Astrocyte (in vitro differentiated cells and primary cell): ENCODE results near the gene DERA. TPM values are rescaled to one million over a fixed set of nuclear protein-coding genes. Genes with fewer than 3 reads are reported as not detected.
"Not testable (repeated sequence)": the region's sequence is repeated elsewhere in the genome, so short reads cannot be mapped to it uniquely, and the experiment has no call there.

ENCODE experiments used
- DNase-seq: peaks from one replicate; pipeline ENCODE4 v3.0.0-alpha.2; 2010; ENCODE audit warnings: low read depth
- FAIRE-seq: peaks from 2 replicates; lab custom pipeline; 2011; peaks lifted over from hg19 to GRCh38; lab: Jason Lieb, UNC
- H2AFZ ChIP-seq: 2 replicates; pipeline ENCODE4 v1.6.0; 2012; ENCODE audit warnings: low read depth, low read length, inconsistent platforms
- H3K27ac ChIP-seq: 2 replicates; pipeline ENCODE4 v1.5.1; 2011; ENCODE audit warnings: low read depth, low read length, inconsistent platforms
- H3K27me3 ChIP-seq: 2 replicates; pipeline ENCODE4 v1.6.0; 2011; ENCODE audit warnings: low read length, inconsistent platforms; ENCODE audit not compliant: insufficient read depth
- H3K36me3 ChIP-seq: 2 replicates; pipeline ENCODE4 v1.5.1; 2011; ENCODE audit warnings: low read length, inconsistent platforms; ENCODE audit not compliant: insufficient read depth
- H3K4me1 ChIP-seq: 2 replicates; pipeline ENCODE4 v1.5.1; 2011; ENCODE audit warnings: low read length, inconsistent platforms; ENCODE audit not compliant: insufficient read depth
- H3K4me2 ChIP-seq: 2 replicates; pipeline ENCODE4 v1.6.0; 2012; ENCODE audit warnings: low read length, inconsistent platforms
- H3K4me3 ChIP-seq: 2 replicates; pipeline ENCODE4 v1.5.1; 2011; ENCODE audit warnings: low read depth, mild to moderate bottlenecking, low read length, inconsistent platforms; ENCODE audit not compliant: insufficient read depth
- H3K79me2 ChIP-seq: 2 replicates; pipeline ENCODE4 v1.6.0; 2012; ENCODE audit warnings: mild to moderate bottlenecking, low read length, inconsistent platforms; ENCODE audit not compliant: insufficient read depth
- H3K9ac ChIP-seq: 2 replicates; pipeline ENCODE4 v1.6.0; 2012; ENCODE audit warnings: mild to moderate bottlenecking, low read length, inconsistent platforms
- H3K9me3 ChIP-seq: 2 replicates; pipeline ENCODE4 v1.5.1; 2012; ENCODE audit warnings: low read depth, mild to moderate bottlenecking, low read length, inconsistent platforms; ENCODE audit not compliant: insufficient read depth
- H4K20me1 ChIP-seq: 2 replicates; pipeline ENCODE4 v1.6.0; 2012; ENCODE audit warnings: low read length, inconsistent platforms; ENCODE audit not compliant: insufficient read depth
- H3K27ac Mint-ChIP-seq: one replicate; pipeline ENCODE4 v1.8.0; 2021; ENCODE audit warnings: mild to moderate bottlenecking, mixed read lengths; ENCODE audit not compliant: unreplicated experiment
- H3K27me3 Mint-ChIP-seq: one replicate; pipeline ENCODE4 v1.8.0; 2021; ENCODE audit warnings: low read depth, mixed read lengths; ENCODE audit not compliant: unreplicated experiment
- H3K36me3 Mint-ChIP-seq: one replicate; pipeline ENCODE4 v1.8.0; 2021; ENCODE audit warnings: low read depth, mixed read lengths; ENCODE audit not compliant: unreplicated experiment
- H3K4me1 Mint-ChIP-seq: one replicate; pipeline ENCODE4 v1.8.0; 2021; ENCODE audit warnings: low read depth, mixed read lengths; ENCODE audit not compliant: unreplicated experiment
- H3K4me3 Mint-ChIP-seq: one replicate; pipeline ENCODE4 v1.8.0; 2021; ENCODE audit warnings: mild to moderate bottlenecking, moderate library complexity, mixed read lengths; ENCODE audit not compliant: unreplicated experiment
- H3K9me3 Mint-ChIP-seq: one replicate; pipeline ENCODE4 v1.8.0; 2021; ENCODE audit warnings: mild to moderate bottlenecking, mixed read lengths; ENCODE audit not compliant: unreplicated experiment
- EZH2 ChIP-seq: IDR thresholded peaks from 2 replicates; pipeline ENCODE4 v1.6.1; 2012; ENCODE audit warnings: mild to moderate bottlenecking, low read length, inconsistent platforms; ENCODE audit not compliant: insufficient read depth
- total RNA-seq: library from RNA; stranded (reverse); gene quantifications from 2 replicates; pipeline ENCODE4 v1.2.1, GENCODE V29; 2021
- TF ChIP-seq, protein P1 (sequence below): IDR thresholded peaks from 2 replicates; pipeline ENCODE4 v1.5.1; 2011; ENCODE audit warnings: low read depth, mild to moderate bottlenecking, inconsistent platforms, low read length, moderate library complexity; ENCODE audit not compliant: insufficient read depth

DERA gene
- total RNA-seq, 1 donor from 2014 or later, result 40.1 TPM

DNA sequence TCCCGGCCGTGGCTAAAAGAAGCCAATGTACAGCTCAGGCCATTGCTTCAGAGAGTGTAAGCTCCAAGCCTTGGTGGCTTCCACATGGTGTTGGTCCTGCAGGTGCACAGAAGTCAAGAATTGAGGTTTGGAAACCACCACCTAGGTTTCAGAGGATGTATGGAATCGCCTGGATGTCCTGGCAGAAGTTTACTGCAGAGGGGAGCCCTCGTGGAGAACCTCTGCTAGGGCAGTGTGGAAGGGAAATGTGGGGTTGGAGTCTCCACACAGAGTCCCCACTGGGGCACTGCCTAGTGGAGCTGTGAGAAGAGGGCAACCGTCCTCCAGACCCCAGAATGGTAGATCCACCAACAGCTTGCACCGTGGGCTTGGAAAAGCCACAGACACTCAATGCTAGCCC, 103.3 kb downstream of the DERA start:
- not testable (repeated sequence) for H3K4me1 ChIP-seq, H3K4me3 Mint-ChIP-seq, H4K20me1 ChIP-seq, H3K27ac Mint-ChIP-seq, H3K27me3 Mint-ChIP-seq, FAIRE-seq, H2AFZ ChIP-seq, H3K4me1 Mint-ChIP-seq, H3K9ac ChIP-seq, H3K27ac ChIP-seq, H3K79me2 ChIP-seq, H3K27me3 ChIP-seq, H3K9me3 ChIP-seq, DNase-seq, H3K4me3 ChIP-seq, H3K36me3 ChIP-seq, H3K4me2 ChIP-seq
- Mint-ChIP-seq H3K9me3 (peaks cover 12% of the 10 kb centered on the region), H3K36me3 (peaks cover 24% of the 10 kb centered on the region)

DNA sequence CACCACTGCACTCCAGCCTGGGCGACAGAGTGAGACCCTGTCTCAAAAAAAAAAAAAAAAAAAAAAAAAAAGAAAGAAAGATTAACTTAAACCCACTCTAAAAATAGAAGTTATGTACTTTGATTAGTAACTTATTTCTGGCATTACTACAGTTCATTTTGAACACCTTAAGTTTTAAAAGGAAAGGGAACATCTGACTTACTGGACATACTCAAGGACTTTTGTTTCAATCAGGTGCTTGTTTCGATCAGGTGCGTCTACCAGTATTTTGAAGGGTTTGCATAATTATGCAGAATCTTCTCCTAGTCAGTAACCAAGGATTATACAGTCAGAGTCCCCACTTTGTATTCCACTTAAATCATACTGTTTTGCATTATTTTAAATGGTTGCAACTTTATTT, 105.6 kb downstream of the DERA start:
- H3K36me3 Mint-ChIP-seq, result peaks cover 42% of the 10 kb centered on the region
- H3K4me3 Mint-ChIP-seq, result no peak overlapping the region
- no peak for TF ChIP-seq EZH2
- TF ChIP-seq, protein P1, sequence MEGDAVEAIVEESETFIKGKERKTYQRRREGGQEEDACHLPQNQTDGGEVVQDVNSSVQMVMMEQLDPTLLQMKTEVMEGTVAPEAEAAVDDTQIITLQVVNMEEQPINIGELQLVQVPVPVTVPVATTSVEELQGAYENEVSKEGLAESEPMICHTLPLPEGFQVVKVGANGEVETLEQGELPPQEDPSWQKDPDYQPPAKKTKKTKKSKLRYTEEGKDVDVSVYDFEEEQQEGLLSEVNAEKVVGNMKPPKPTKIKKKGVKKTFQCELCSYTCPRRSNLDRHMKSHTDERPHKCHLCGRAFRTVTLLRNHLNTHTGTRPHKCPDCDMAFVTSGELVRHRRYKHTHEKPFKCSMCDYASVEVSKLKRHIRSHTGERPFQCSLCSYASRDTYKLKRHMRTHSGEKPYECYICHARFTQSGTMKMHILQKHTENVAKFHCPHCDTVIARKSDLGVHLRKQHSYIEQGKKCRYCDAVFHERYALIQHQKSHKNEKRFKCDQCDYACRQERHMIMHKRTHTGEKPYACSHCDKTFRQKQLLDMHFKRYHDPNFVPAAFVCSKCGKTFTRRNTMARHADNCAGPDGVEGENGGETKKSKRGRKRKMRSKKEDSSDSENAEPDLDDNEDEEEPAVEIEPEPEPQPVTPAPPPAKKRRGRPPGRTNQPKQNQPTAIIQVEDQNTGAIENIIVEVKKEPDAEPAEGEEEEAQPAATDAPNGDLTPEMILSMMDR, result no peak
- H3K9me3 Mint-ChIP-seq, result peaks cover 22% of the 10 kb centered on the region
- DNase-seq (no peak), FAIRE-seq (no peak)
- no peaks in the 10 kb centered on the region for H4K20me1 ChIP-seq
- no peaks in the 10 kb centered on the region for H3K36me3 ChIP-seq
- no peak overlapping the region for H3K27ac ChIP-seq
- peaks cover 10% of the 10 kb centered on the region for H3K4me1 Mint-ChIP-seq
- no peak overlapping the region for H3K27ac Mint-ChIP-seq
- H3K4me3 ChIP-seq, result no peak overlapping the region
- no peaks in the 10 kb centered on the region for H3K27me3 ChIP-seq
- H3K9me3 ChIP-seq, result peaks cover 4% of the 10 kb centered on the region
- H3K27me3 Mint-ChIP-seq, result no peaks in the 10 kb centered on the region
- no peak overlapping the region for H3K9ac ChIP-seq
- H2AFZ ChIP-seq, result no peak overlapping the region
- no peaks in the 10 kb centered on the region for H3K4me1 ChIP-seq
- no peaks in the 10 kb centered on the region for H3K79me2 ChIP-seq
- H3K4me2 ChIP-seq, result no peak overlapping the region

DNA sequence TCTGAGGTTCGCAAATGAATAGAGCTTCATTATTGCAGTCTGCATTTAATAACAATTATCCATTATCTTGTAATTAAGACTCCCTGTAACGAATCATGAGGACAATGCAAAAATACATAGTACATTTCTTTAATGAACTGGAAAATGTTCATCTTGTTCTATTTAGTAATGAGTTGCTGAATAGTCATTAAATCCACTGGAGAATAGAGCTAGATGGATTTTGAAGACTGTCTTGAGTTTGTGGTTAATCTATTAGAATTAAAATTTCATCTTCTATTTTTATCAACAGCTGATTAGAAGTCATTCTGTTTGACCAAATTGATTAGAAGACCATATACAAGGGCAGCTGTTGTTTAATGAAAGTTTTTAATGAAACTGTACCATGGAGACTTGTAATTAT, 107.2 kb downstream of the DERA start:
- Mint-ChIP-seq H3K27me3 (no peaks in the 10 kb centered on the region), H3K4me3 (no peak overlapping the region), H3K36me3 (peaks cover 50% of the 10 kb centered on the region), H3K27ac (no peak overlapping the region), H3K9me3 (peaks cover 22% of the 10 kb centered on the region), H3K4me1 (peaks cover 5% of the 10 kb centered on the region)
- FAIRE-seq (no peak), DNase-seq (no peak)
- no peaks in the 10 kb centered on the region for H3K36me3 ChIP-seq
- H3K9me3 ChIP-seq, result peaks cover 4% of the 10 kb centered on the region
- H3K4me1 ChIP-seq, result no peaks in the 10 kb centered on the region
- no peak overlapping the region for H3K27ac ChIP-seq
- H3K27me3 ChIP-seq, result no peaks in the 10 kb centered on the region
- H3K4me2 ChIP-seq, result no peak overlapping the region
- H3K9ac ChIP-seq, result no peak overlapping the region
- H3K4me3 ChIP-seq, result no peak overlapping the region
- H4K20me1 ChIP-seq, result no peaks in the 10 kb centered on the region
- H3K79me2 ChIP-seq, result no peaks in the 10 kb centered on the region
- TF ChIP-seq, protein P1, result no peak
- no peak for TF ChIP-seq EZH2
- H2AFZ ChIP-seq, result no peak overlapping the region
